H1 (cell line): ENCODE measurements around the gene CD300E. TPM values are rescaled to one million over a fixed set of nuclear protein-coding genes. Genes with fewer than 3 reads are reported as not detected.

Experiments used
- CTCF ChIA-PET: fragments of 300-600 bp; sonication (Branson Sonifier 250); formaldehyde crosslinking; loops from one replicate; lab custom pipeline; 2021; ENCODE audit not compliant: partially characterized antibody; lab: Charles Lee
- POLR2A ChIA-PET: fragments of 300-600 bp; sonication (Branson Sonifier 250); formaldehyde crosslinking; loops from one replicate; lab custom pipeline; 2021; ENCODE audit warnings: inconsistent platforms; ENCODE audit not compliant: partially characterized antibody; lab: Charles Lee
- DNase-seq, 2 experiments: peaks; one replicate each; pipeline versions ENCODE4 v3.0.0 to v3.0.0-alpha.2; 2010 to 2022; ENCODE audit warnings: low spot score in 2 of 2, low read depth in 1 of 2, mixed read lengths in 1 of 2
- FAIRE-seq: peaks from 2 replicates; lab custom pipeline; 2011; peaks lifted over from hg19 to GRCh38; lab: Jason Lieb, UNC
- H2AFZ ChIP-seq: 2 replicates; pipeline ENCODE4 v1.8.1; 2012; ENCODE audit warnings: low read length, inconsistent platforms
- H2AK5ac ChIP-seq: 2 replicates; pipeline ENCODE4 v1.6.1; 2013; ENCODE audit warnings: low read depth, low read length
- H2BK120ac ChIP-seq: replicated peaks from 2 replicates; pipeline ENCODE3; 2013; ENCODE audit warnings: low read depth, low read length, inconsistent platforms
- H2BK12ac ChIP-seq: 2 replicates; pipeline ENCODE4 v1.6.1; 2013; ENCODE audit warnings: low read depth, low read length
- H2BK15ac ChIP-seq: 2 replicates; pipeline ENCODE4 v1.6.1; 2013; ENCODE audit warnings: low read length
- H2BK20ac ChIP-seq: 2 replicates; pipeline ENCODE4 v1.6.1; 2013; ENCODE audit warnings: low read length
- H2BK5ac ChIP-seq: 2 replicates; pipeline ENCODE4 v1.6.1; 2013; ENCODE audit warnings: low read depth, low read length
- H3K14ac ChIP-seq: 2 replicates; pipeline ENCODE4 v1.6.1; 2013; ENCODE audit warnings: inconsistent platforms; ENCODE audit not compliant: insufficient read length
- H3K18ac ChIP-seq: 2 replicates; pipeline ENCODE4 v1.6.1; 2013; ENCODE audit warnings: low read length; ENCODE audit errors: extremely low read depth
- H3K23ac ChIP-seq: 2 replicates; pipeline ENCODE4 v1.6.1; 2013; ENCODE audit warnings: inconsistent platforms; ENCODE audit not compliant: insufficient read length
- H3K23me2 ChIP-seq: 2 replicates; pipeline ENCODE4 v1.6.1; 2013; ENCODE audit warnings: low read depth, low read length
- H3K27ac ChIP-seq: 2 replicates; pipeline ENCODE4 v1.6.1; 2011; ENCODE audit warnings: low read depth, low read length, inconsistent platforms
- H3K27me3 ChIP-seq, 4 experiments: replicated peaks in 1 of 4; 1 replicate in 1 of 4; 2 replicates in 3 of 4; pipeline versions ENCODE4 v1.6.1 to v1.8.1; 2011 to 2013; ENCODE audit warnings: low read length in 3 of 4, mild to moderate bottlenecking in 3 of 4, inconsistent platforms in 2 of 4, mixed read lengths in 2 of 4, moderate library complexity in 1 of 4; ENCODE audit not compliant: control insufficient read depth in 3 of 4, insufficient read depth in 3 of 4; ENCODE audit errors: extremely low read depth in 1 of 4
- H3K36me3 ChIP-seq, 4 experiments: 2 replicates each; pipeline versions ENCODE4 v1.6.1 to v1.8.1; 2011 to 2013; ENCODE audit warnings: mild to moderate bottlenecking in 4 of 4, low read length in 3 of 4, moderate library complexity in 2 of 4, control low read depth in 1 of 4, inconsistent platforms in 1 of 4; ENCODE audit not compliant: insufficient read depth in 4 of 4, control insufficient read depth in 2 of 4
- H3K4ac ChIP-seq: replicated peaks from 2 replicates; pipeline ENCODE3; 2013; ENCODE audit warnings: low read length, low read depth, mixed read lengths, inconsistent platforms; ENCODE audit not compliant: insufficient read length
- H3K4me1 ChIP-seq, 4 experiments: replicated peaks in 1 of 4; 1 replicate in 1 of 4; 2 replicates in 3 of 4; pipeline versions ENCODE4 v1.6.1 to v1.8.1; 2011 to 2013; ENCODE audit warnings: low read length in 3 of 4, inconsistent platforms in 2 of 4, mixed read lengths in 1 of 4; ENCODE audit not compliant: insufficient read depth in 4 of 4, control insufficient read depth in 3 of 4
- H3K4me2 ChIP-seq, 2 experiments: 2 replicates each; pipeline versions ENCODE4 v1.6.1 to v1.8.1; 2011 to 2013; ENCODE audit warnings: low read depth in 2 of 2, low read length in 2 of 2, control low read depth in 1 of 2, inconsistent platforms in 1 of 2, mild to moderate bottlenecking in 1 of 2; ENCODE audit not compliant: insufficient read depth in 1 of 2
- H3K4me3 ChIP-seq, 4 experiments: fragments of 200-600, 300-600 bp in 1 of 4; sonication (generic), shearing (Covaris generic), sonication (Bioruptor Twin) in 1 of 4; 2 replicates each; pipeline versions ENCODE4 v1.5.1 to v1.8.1; 2011 to 2016; ENCODE audit warnings: low read length in 4 of 4, low read depth in 3 of 4, control low read depth in 2 of 4, inconsistent platforms in 2 of 4, mild to moderate bottlenecking in 2 of 4, mixed read lengths in 1 of 4, moderate library complexity in 1 of 4; ENCODE audit not compliant: insufficient read depth in 2 of 4; ENCODE audit errors: extremely low read depth in 1 of 4
- H3K56ac ChIP-seq: replicated peaks from 2 replicates; pipeline ENCODE3; 2013; ENCODE audit warnings: low read depth, mild to moderate bottlenecking, mixed read lengths, low read length, inconsistent platforms; ENCODE audit not compliant: insufficient read length
- H3K79me1 ChIP-seq: 2 replicates; pipeline ENCODE4 v1.6.1; 2013; ENCODE audit warnings: low read depth, low read length, control low read depth
- H3K79me2 ChIP-seq, 2 experiments: 2 replicates each; pipeline versions ENCODE4 v1.6.1 to v1.8.1; 2012 to 2013; ENCODE audit warnings: low read length in 2 of 2, mild to moderate bottlenecking in 2 of 2, inconsistent platforms in 1 of 2; ENCODE audit not compliant: insufficient read depth in 2 of 2, control insufficient read depth in 1 of 2
- H3K9ac ChIP-seq, 4 experiments: replicated peaks in 1 of 4; 1 replicate in 1 of 4; 2 replicates in 3 of 4; pipeline versions ENCODE4 v1.6.1 to v1.8.1; 2011 to 2013; ENCODE audit warnings: low read depth in 3 of 4, low read length in 3 of 4, control low read depth in 2 of 4, mild to moderate bottlenecking in 2 of 4, moderate library complexity in 2 of 4, inconsistent platforms in 1 of 4; ENCODE audit errors: extremely low read depth in 1 of 4
- H3K9me3 ChIP-seq, 2 experiments: 2 replicates each; pipeline versions ENCODE4 v1.6.1 to v1.8.1; 2012 to 2013; ENCODE audit warnings: mild to moderate bottlenecking in 2 of 2, moderate library complexity in 2 of 2, control low read depth in 1 of 2, inconsistent platforms in 1 of 2, low read depth in 1 of 2, low read length in 1 of 2, mixed read lengths in 1 of 2; ENCODE audit not compliant: insufficient read depth in 2 of 2
- H4K20me1 ChIP-seq, 2 experiments: replicated peaks in 1 of 2; 2 replicates each; pipeline versions ENCODE3 to v1.8.1; 2011 to 2013; ENCODE audit warnings: inconsistent platforms in 2 of 2, low read length in 2 of 2, mild to moderate bottlenecking in 1 of 2; ENCODE audit not compliant: insufficient read depth in 2 of 2, control insufficient read depth in 1 of 2
- H4K5ac ChIP-seq: 2 replicates; pipeline ENCODE4 v1.6.1; 2013; ENCODE audit warnings: low read length, low read depth, mixed read lengths, inconsistent platforms; ENCODE audit not compliant: insufficient read length
- H4K8ac ChIP-seq: 2 replicates; pipeline ENCODE4 v1.8.0; 2013; ENCODE audit warnings: mild to moderate bottlenecking, moderate library complexity, low read length, inconsistent platforms; ENCODE audit not compliant: insufficient read depth; ENCODE audit errors: extremely low read depth
- H4K91ac ChIP-seq: replicated peaks from 2 replicates; pipeline ENCODE3; 2013; ENCODE audit warnings: low read length, mixed read lengths, inconsistent platforms; ENCODE audit not compliant: insufficient read length
- CBX8 ChIP-seq: fragments of 300-800, 300-1000 bp; sonication (generic); IDR thresholded peaks from 2 replicates; pipeline ENCODE4 v1.7.1; 2016; ENCODE audit warnings: low read depth, low read length, borderline replicate concordance
- EP300 ChIP-seq, 2 experiments: IDR thresholded peaks; 1 replicate in 1 of 2; 2 replicates in 1 of 2; pipeline ENCODE4 v1.6.1; 2011 to 2012; ENCODE audit warnings: low read depth in 2 of 2, low read length in 2 of 2, mild to moderate bottlenecking in 2 of 2, borderline replicate concordance in 1 of 2, inconsistent platforms in 1 of 2, moderate library complexity in 1 of 2
- PHF8 ChIP-seq: fragments of 200-600 bp; sonication (generic); conservative IDR thresholded peaks from 2 replicates; pipeline ENCODE4 v1.7.1; 2012; ENCODE audit warnings: low read depth, mild to moderate bottlenecking, inconsistent platforms, low read length, moderate library complexity
- RXRA ChIP-seq: IDR thresholded peaks from 2 replicates; pipeline ENCODE4 v1.6.1; 2011; ENCODE audit warnings: low read depth, mild to moderate bottlenecking, low read length, moderate library complexity; ENCODE audit not compliant: insufficient read depth
- SAP30 ChIP-seq: fragments of 300-600 bp; sonication (generic); IDR thresholded peaks from 2 replicates; pipeline ENCODE4 v1.7.1; 2012; ENCODE audit warnings: low read length, moderate library complexity, mild to moderate bottlenecking, inconsistent platforms; ENCODE audit not compliant: insufficient read depth, insufficient replicate concordance
- WGBS, 2 experiments: shearing (Covaris generic) in 1 of 2; methylation state at CpG; one replicate each; pipeline versions ENCODE4 v1.1.6 to v1.1.7; 2013 to 2015; ENCODE audit warnings: low lambda C conversion rate in 2 of 2, mixed read lengths in 2 of 2, inconsistent platforms in 1 of 2, low coverage in 1 of 2, missing lambda C conversion rate in 1 of 2; ENCODE audit not compliant: insufficient replicate concordance in 2 of 2, insufficient coverage in 1 of 2, insufficient read length in 1 of 2; ENCODE audit errors: extremely low coverage in 1 of 2, missing lambda C conversion rate in 1 of 2; 5-methylcytosine and 5-hydroxymethylcytosine counted together
- polyA plus RNA-seq, 7 experiments: library from polyadenylated mRNA; depleted of rRNA in 3 of 7; stranded (reverse) in 5 of 7; unstranded in 2 of 7; fragments of >200 nt in 5 of 7; fragments of 200-250 nt in 2 of 7; gene quantifications; 1 replicate in 5 of 7; 2 replicates in 1 of 7; 4 replicates in 1 of 7; pipeline versions ENCODE4 v1.2.1 to v1.2.3, GENCODE V29; 2011 to 2013; ENCODE audit warnings: missing spikeins in 2 of 7, mixed read lengths in 2 of 7
- total RNA-seq: library from RNA; stranded (reverse); fragmentation: NEBNext Ultra II Directional; extraction: Animal tissue kit (Norgen Biotek cat#: 25700); gene quantifications from 2 replicates; pipeline ENCODE4 v1.2.1, GENCODE V29; 2021

Gene CD300E
- total and polyA plus RNA-seq, 2 of the 8 experiments (the other 6 are each of a cell fraction or from before 2014, with no cell fraction given): not detected

GRCh38 chr17:74605361-74605760 is 18.2 kb downstream of the CD300E start:
- Histone ChIP-seq H2BK120ac (no peak overlapping the region), H2BK12ac (no peak overlapping the region), H2BK5ac (no peak overlapping the region), H3K79me2 (no peaks in the 10 kb centered on the region), H3K23me2 (no peaks in the 10 kb centered on the region; the same call in 1 of the 2 replicates), H3K4me1 (no peaks in the 10 kb centered on the region), H3K9me3 (no peaks in the 10 kb centered on the region), H2AFZ (no peak overlapping the region), H3K23ac (no peak overlapping the region), H3K56ac (no peak overlapping the region), H4K91ac (no peak overlapping the region), H2BK20ac (no peak overlapping the region), H3K4me3 (no peak overlapping the region), H4K5ac (no peak overlapping the region), H3K18ac (no peak overlapping the region), H3K36me3 (no peaks in the 10 kb centered on the region), H3K9ac (no peak overlapping the region), H3K4ac (no peak overlapping the region), H2BK15ac (no peak overlapping the region), H3K27ac (no peak overlapping the region), H3K14ac (no peak overlapping the region), H3K4me2 (no peak overlapping the region), H2AK5ac (no peak overlapping the region), H3K27me3 (peaks cover 0 to 3% (median under 1%) of the 10 kb centered on the region in 4 experiments; a peak in 2 of 7 replicates), H4K20me1 (peaks cover 0 to 1% of the 10 kb centered on the region in 2 experiments), H4K8ac (no peak overlapping the region), H3K79me1 (no peaks in the 10 kb centered on the region)
- FAIRE-seq (no peak), DNase-seq (no peak)
- CTCF ChIA-PET: interaction anchor here (1.1 to 2.1 kb wide), 4 partner anchors 35 to 226 kb away, joined by 3 to 7 read pairs (median 4); no protein-coding TSS in a partner anchor
- POLR2A ChIA-PET: interaction anchor here (0.6 kb wide), 1 partner anchor 14 kb away, joined by 3 read pairs; the partner anchor contains the start of gene CD300LD
- 87% methylated on average over 10 of the region's 10 CpGs; no CpG with 5 or more reads in 1 of the 2 experiments for WGBS, 2 experiments
- TF ChIP-seq SAP30: no peak
- TF ChIP-seq EP300 (IDR thresholded peaks at IDR 0.05; ENCODE audit: borderline replicate concordance in 1 of 2, low read depth in 2 of 2, low read length in 2 of 2): no peak
- TF ChIP-seq PHF8: no peak
- no peak for TF ChIP-seq RXRA
- TF ChIP-seq CBX8: no peak
